Rectal smooth muscle tissue (tissue), 1 donor: Measurements from ENCODE around the gene ANAPC2.

Source experiments
- H3K27ac ChIP-seq: one replicate; pipeline ENCODE4 v1.7.0; 2013; ENCODE audit warnings: low read depth, low read length, inconsistent platforms
- H3K27me3 ChIP-seq: one replicate; pipeline ENCODE4 v1.7.0; 2013; ENCODE audit warnings: low read length; ENCODE audit not compliant: control insufficient read depth, insufficient read depth
- H3K36me3 ChIP-seq: one replicate; pipeline ENCODE4 v1.7.0; 2013; ENCODE audit warnings: low read length; ENCODE audit not compliant: control insufficient read depth, insufficient read depth
- H3K4me1 ChIP-seq: one replicate; pipeline ENCODE4 v1.7.0; 2013; ENCODE audit warnings: low read length; ENCODE audit not compliant: control insufficient read depth, insufficient read depth
- H3K4me3 ChIP-seq: one replicate; pipeline ENCODE4 v1.7.0; 2013; ENCODE audit warnings: low read length
- H3K9ac ChIP-seq: one replicate; pipeline ENCODE4 v1.7.0; 2013; ENCODE audit warnings: low read length

Gene ANAPC2

DNA sequence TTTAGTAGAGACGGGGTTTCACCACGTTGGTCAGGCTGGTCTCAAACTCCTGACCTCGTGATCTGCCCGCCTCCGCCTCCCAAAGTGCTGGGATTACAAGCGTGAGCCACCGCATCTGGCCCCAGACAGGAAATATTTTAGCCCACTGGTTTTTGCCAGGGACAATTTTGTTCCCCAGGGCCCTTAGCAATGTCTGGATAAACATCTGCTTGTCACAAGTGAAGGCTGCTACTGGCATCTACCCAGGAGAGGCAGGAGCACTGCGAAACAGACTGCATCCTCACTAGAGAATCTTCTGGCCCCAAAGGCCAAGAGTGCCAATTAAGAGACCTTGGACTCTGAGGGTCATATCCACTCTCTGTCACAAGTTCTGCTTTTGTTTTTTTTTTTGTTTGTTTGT lies 14.6 kb upstream of the ANAPC2 start:
- Histone ChIP-seq H3K4me1 (peaks cover 34% of the 10 kb centered on the region), H3K9ac (no peak overlapping the region)

DNA sequence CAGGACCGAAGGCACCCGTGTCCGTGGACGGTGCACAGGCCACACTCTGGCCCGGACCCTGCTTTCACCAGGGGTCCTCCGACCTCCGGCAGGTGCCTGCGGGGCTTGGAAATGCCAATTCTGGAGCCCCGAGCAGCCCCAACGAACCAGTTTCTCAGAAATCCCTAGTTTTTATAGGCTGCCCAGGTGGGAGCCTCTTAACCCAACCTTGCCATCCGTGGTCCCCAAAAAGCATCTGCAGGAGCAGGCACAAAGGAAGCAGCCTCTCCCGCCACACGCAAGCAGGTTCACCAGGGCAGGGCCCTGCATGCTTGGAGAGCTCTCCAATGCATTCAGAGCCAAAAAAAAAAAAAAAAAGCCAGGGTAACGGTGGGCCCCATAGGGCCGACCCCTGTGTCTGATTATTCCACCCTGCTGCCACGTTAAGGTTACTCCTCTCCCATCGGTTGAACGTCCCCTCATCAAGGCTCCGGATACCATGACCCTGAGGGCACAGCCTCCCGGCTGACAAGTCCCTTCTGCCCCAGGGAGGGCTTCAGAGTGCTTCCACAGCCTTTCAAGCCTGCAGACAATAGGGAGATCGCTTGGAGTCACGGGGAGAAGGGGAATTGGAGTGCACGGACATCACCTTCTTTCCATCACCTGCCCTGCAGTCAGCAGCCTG lies 13.0 kb upstream of the ANAPC2 start:
- Histone ChIP-seq H3K27ac (peak overlapping the region; percentile 58), H3K9ac (peak overlapping the region; percentile 80), H3K4me1 (peaks cover 28% of the 10 kb centered on the region), H3K27me3 (no peaks in the 10 kb centered on the region), H3K36me3 (no peaks in the 10 kb centered on the region), H3K4me3 (peak overlapping the region; percentile 84)

More for the DNA sequence above, 14.6 kb upstream of the ANAPC2 start:
- H3K27me3 ChIP-seq: no peaks in the 10 kb centered on the region
- H3K27ac ChIP-seq: no peak overlapping the region
- H3K4me3 ChIP-seq: no peak overlapping the region
- no peaks in the 10 kb centered on the region for H3K36me3 ChIP-seq

DNA sequence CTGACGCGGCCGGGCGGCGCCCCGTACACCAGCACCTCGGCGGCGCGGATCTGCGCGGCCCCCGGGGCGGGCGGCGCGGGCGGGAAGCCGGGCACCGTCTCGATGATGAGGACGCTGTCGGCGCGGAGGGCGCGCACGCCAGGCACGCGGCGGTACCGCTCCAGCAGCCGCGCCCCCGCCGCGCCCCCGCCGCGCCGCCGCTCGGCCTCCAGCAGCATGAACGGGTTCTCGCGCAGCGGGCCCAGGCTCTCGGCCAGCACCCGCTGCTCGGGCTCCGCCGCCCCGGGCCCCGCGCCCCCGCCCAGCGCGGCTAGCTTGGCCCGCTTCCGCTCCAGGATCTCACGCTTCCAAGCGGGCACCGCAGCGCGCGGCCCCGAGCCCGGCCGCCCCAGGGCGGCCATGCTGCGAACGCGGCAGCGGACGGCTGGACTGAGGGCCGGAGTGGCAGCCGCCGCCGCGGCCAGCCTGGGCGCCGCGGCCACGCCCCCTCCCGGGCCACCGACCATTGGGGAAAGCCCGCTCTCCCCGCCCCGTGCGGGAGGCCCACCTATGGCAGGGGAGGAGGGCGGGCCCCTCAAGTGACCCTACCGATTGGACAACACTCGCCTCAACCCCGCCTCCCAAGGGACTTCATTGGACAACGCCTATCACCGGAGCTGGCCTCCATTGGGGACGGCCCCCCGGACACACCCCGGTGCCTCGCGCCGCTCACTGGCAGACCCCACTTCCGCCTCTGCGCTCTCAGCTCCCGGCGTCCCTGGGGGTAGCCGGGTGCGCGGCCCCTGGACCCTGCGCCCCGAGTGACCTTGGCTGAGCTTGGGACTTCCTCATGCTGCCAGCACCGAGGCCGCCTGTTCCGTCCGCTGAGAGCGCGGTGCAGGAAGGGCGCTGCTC lies 12.2 kb upstream of the ANAPC2 start, which contains the start of gene TPRN:
TSS of gene TPRN (minus strand) at position 431 of the 894 bp plus-strand sequence. CDS start at position 401, 30 bp downstream.
- Histone ChIP-seq H3K4me3 (peak within 1 kb of the TSS; percentile 84), H3K36me3 (no peaks in the 10 kb centered on the region), H3K9ac (peak within 1 kb of the TSS; percentile 80), H3K4me1 (peaks cover 23% of the 10 kb centered on the region), H3K27me3 (no peaks in the 10 kb centered on the region), H3K27ac (peak within 1 kb of the TSS; percentile 58)

DNA sequence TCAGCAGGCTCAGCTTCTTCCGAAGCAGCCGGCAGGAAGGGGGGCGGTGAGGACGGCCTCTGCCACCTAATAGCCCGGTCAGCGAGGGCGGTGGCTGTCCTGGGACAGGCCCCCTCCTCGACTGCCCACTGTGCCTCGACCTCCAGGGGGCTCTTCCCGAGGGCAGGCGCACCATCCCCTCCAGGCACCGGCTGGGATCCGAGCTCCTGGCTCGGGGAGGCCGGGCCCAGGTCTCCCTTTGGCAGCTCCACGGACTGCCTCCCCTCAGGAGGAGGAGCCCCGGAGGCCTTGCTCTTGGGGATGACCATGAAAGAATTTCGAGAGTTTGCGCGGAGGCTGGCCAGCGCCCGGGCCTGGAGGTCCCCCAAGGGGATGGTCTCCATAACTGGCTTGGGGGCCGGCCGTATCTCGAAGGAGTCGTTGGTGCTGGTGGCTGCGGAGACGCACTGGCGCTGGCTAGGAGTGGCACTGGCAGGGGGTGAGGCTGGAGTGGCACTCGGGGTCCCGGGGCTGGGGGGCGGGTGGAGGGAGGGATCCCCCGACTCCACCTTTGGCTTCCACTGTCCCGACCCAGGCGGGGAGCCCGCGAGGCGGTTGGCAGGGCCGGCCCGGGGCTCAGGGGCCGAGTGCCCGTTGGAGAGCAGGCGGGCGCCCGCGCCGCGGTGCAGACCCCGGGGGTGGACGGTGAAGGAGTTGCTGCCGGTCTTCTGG lies 11.2 kb upstream of the ANAPC2 start:
- Histone ChIP-seq H3K36me3 (no peaks in the 10 kb centered on the region), H3K4me3 (peak overlapping the region; percentile 52), H3K9ac (no peak overlapping the region), H3K27ac (no peak overlapping the region), H3K4me1 (peaks cover 20% of the 10 kb centered on the region), H3K27me3 (no peaks in the 10 kb centered on the region)

DNA sequence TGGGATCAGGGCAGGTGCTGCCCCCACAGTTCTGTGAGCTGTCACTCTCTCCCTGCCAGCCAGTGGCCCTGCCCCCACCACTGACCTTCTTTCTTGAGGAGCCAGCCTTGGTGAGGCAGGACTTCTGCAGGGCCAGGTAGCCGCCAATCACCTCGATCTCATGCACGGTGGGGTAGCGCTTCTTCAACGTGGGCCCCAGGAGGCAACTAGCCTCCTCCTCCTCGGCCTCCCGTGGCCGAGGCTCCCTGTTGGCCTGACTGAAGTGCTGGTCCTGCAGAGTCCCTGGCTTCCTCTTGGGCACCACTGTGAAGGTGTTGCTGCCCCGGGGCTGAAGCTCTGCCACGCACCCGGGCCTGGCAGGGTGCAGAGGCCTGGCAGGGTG lies 10.5 kb upstream of the ANAPC2 start:
- Histone ChIP-seq H3K27ac (no peak overlapping the region), H3K36me3 (no peaks in the 10 kb centered on the region), H3K4me3 (peak overlapping the region; percentile 52), H3K9ac (no peak overlapping the region), H3K4me1 (peaks cover 13% of the 10 kb centered on the region), H3K27me3 (no peaks in the 10 kb centered on the region)

DNA sequence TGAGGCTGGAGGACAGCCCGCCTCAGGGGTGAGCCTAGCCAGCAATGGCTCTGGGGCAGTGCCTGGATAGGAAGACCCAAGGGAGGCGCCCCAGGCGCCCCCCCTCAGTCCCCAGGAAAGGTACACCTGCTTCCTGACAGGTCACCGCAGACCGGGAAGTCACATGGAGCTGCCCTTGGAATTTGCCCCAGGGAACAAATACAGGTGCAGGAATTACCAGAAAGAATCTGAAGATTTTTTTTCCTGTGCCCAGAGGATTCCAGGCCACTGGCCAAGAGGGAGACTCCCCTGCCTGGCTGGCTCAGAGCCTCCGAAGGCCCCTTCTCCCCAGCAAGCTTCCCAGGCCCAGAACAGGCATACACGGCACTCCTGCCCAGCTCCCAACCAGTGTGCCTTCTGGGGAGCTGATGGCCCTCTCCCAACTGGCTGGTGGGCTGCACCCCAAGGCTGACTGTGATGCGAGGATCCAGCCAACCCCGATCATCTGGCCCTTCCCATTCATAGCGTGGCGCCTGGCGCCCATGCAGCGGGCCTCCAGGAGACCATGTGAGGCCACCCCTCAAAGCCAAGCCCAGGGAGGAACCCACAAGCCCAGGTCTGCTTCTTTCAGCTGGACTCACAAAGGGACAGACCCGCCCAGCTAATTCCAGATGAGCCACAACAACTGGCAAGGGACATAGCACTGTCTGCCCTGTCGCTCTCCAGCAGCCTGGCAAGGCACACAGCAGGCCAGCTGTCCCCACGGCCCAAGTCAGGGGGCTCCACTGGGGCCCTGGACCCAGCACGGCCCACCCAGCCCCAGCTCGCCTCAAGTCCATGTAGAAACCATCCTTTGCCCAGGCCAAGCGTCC lies 9.9 kb upstream of the ANAPC2 start:
- H3K27me3 ChIP-seq: no peaks in the 10 kb centered on the region
- no peak overlapping the region for H3K27ac ChIP-seq
- no peak overlapping the region for H3K9ac ChIP-seq
- H3K36me3 ChIP-seq: no peaks in the 10 kb centered on the region
- peak overlapping the region; percentile 52 for H3K4me3 ChIP-seq
- H3K4me1 ChIP-seq: peaks cover 12% of the 10 kb centered on the region

DNA sequence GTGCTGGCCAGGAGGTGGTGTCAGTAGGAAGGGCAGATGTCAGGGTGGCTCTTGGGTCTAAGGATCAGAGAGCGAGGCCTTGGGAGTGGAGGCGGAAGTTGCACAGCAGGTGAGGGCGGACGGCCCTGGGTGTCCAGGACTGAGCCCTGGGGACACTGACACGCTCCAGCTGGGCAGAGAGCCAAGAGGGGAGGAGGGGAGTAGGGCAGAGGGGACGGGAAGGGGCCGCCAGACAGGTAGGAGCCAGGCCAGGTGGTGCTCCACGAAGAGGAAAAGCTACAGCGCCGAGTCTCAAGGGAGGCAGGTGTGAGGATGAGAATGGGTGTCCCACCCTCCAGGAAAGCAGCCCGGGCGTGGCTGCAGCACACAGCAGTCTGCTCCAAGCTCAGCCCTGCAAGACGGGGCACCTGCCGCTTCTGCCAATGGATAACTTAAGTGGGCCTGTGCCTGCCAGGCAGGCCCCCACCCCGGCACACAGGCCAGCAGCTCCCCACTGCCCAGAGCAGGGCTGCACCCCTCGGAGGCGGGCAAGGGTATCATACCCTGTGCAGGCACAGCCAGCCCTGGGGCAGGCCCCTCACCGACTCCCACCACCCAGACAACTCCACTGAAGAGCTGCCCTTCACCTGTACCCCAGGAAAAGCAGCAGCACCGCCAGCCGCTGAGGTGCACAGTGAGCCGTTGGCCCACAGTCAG lies 7.3 kb upstream of the ANAPC2 start:
- no peak overlapping the region for H3K27ac ChIP-seq
- peaks cover 4% of the 10 kb centered on the region for H3K4me1 ChIP-seq

DNA sequence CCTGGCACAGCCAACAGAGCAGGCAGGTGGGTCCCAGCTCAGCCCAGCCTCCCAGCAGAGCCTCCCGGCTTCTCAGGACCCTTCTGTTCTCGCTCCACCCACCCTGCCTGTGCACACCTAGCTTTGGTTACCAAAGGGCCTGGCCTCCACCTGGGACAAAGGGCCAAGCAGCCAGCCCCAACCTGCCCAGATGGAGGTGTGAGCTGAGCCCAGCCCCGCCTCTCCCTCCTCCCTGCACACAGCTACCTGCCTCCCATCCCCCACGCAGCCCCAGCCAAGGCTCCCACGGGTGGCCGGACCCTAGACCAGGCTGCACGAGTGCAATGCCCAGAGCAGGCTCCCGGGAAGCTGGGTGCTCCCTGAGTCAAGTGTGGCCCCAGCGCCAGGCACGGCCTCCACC lies 6.5 kb upstream of the ANAPC2 start:
- H3K27ac ChIP-seq: no peak overlapping the region
- H3K9ac ChIP-seq: peak overlapping the region; percentile 59
- peaks cover 6% of the 10 kb centered on the region for H3K4me1 ChIP-seq
- no peaks in the 10 kb centered on the region for H3K27me3 ChIP-seq
- H3K36me3 ChIP-seq: peaks cover 16% of the 10 kb centered on the region
- peak overlapping the region; percentile 33 for H3K4me3 ChIP-seq

More for the DNA sequence above, 7.3 kb upstream of the ANAPC2 start:
- Histone ChIP-seq H3K9ac (no peak overlapping the region), H3K36me3 (peaks cover 11% of the 10 kb centered on the region), H3K4me3 (peak overlapping the region; percentile 33), H3K27me3 (no peaks in the 10 kb centered on the region)

DNA sequence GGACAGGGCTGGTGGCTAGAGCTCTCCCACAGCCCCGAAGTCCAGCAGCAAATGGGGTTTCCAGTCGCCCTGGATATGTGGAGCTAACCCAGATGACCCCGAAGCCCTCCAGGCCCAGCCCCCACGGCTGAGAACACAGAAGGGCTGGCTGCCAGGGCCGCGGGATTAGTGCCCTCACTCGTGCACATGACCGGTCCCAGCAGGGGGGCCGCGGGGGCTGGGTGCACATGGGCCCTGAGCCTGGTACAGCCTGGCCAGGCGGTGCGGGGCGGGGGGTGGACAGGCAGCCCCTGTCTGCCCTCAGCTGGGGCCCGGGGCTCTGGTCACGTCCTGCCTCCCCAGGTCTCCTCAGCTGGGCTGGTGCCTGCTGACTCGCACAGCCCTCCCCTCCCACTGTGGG lies 6.0 kb upstream of the ANAPC2 start:
- H3K9ac ChIP-seq: no peak overlapping the region
- H3K27me3 ChIP-seq: no peaks in the 10 kb centered on the region
- no peak overlapping the region for H3K27ac ChIP-seq
- H3K36me3 ChIP-seq: peaks cover 18% of the 10 kb centered on the region
- H3K4me1 ChIP-seq: peaks cover 8% of the 10 kb centered on the region
- H3K4me3 ChIP-seq: peak overlapping the region; percentile 33

DNA sequence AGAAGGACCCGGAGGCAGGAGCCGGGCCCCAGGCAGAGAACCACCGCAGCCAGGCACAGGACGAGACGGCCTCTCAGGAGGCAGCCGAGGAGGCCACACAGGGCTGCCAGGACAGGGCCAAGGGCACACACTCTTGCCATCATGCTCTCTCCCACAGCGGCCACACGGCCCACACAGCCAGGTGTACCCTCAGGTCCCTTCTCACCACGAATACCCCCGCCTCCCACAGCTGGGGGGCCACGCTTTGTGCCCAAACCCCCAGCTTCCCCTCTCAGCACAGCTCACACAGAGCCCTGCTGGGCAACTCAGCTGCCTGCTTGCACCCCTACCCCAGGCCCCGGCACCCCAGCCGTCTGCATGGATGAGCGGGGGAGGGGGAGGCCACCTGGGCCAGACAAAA lies 5.4 kb upstream of the ANAPC2 start:
- Histone ChIP-seq H3K36me3 (peaks cover 18% of the 10 kb centered on the region), H3K27ac (no peak overlapping the region), H3K4me1 (peaks cover 10% of the 10 kb centered on the region), H3K4me3 (no peak overlapping the region), H3K9ac (no peak overlapping the region), H3K27me3 (no peaks in the 10 kb centered on the region)

DNA sequence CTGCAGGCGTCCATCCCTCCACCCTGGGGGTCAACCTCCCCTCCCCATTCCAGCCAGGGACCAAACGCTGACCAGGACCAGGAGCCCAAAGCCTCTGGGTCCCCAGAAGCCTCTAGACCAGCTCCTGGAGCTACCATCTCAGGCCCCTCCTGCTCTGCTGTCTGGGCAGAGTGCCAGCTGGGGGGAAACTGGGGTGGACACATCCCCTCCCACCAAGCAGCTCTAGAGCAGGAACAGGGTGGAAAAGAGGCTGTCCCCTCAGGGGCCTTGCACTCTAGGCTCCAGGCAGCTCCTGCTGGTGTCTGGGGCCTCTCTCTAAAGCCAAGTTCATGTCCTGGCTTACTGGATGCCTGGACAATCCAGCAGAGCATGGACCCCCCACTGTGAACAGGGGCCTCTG lies 4.5 kb upstream of the ANAPC2 start:
- H3K4me3 ChIP-seq: no peak overlapping the region
- no peaks in the 10 kb centered on the region for H3K27me3 ChIP-seq
- no peak overlapping the region for H3K27ac ChIP-seq
- H3K4me1 ChIP-seq: peaks cover 10% of the 10 kb centered on the region
- no peak overlapping the region for H3K9ac ChIP-seq
- H3K36me3 ChIP-seq: peaks cover 18% of the 10 kb centered on the region
